GM21723 (cell line): ENCODE measurements around the gene PGM1.
A peak's percentile ranks its signal among the peaks of the same experiment; 100 is the strongest.

Experiments used
- ATAC-seq: cut with Tn5 transposase; IDR thresholded peaks from one replicate; pipeline ENCODE4 v1.9.1; 2021; ENCODE audit warnings: mild to moderate bottlenecking, moderate library complexity; ENCODE audit not compliant: unreplicated experiment

PGM1 gene

DNA sequence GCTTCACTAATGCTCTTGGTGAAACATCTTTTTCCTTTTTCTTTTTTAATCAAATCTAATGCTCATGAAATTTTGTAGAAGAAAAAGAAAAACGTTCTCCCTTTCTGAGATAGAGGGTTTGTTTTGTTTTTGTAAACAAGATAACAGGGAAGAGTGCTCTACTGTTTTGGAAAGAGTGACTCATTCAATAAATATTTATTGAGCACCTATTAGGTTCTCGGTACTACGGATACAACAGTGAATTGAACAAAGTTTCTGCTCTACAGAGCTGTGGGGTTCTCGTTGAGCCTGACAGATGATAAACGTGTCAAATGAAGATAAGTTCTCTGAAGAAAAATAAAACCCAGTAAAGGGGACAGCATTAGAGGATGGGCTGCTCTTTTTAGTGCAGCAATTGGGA, 7.0 kb downstream of the PGM1 start:
- ATAC-seq, result no peak

DNA sequence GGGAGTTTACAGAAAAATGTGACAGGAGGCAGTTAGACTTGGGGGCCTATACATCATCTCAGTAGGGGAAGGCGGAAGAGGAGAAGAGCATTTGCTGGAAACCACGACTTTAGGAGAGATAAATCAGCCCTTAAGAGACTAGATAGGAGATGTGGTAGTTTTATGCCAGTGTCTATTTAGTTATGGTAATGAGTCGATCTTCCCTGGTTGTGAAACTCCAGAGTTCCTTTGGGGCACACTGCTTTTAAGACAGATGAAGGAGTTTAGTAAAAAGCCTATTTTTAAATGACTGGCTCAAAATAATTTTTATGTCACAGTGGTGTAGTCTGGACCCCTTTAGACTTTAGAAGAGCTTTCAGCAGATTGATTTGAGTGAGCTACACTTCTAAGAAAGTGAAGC, 7.8 kb downstream of the PGM1 start:
- no peak for ATAC-seq

DNA sequence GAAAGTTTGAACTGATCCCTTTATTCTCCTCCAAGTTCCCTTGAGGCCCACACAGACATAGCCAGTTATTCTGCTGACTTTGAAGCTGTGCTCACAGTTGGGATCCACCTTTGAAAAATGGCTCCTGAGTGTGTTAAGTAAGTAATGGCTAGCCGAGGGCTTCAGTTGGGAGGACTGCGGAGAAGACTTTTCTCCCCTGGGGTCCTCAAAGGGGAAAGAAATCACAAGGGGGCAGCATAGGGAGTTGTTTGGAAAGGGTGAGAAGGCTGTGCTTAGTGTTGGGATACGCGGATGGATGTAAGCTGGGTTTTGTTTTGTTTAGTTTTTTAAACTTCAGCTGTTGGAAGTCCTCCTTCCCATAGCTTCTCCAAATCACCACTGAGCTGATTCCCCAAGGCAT, 8.3 kb downstream of the PGM1 start:
- ATAC-seq, result no peak

DNA sequence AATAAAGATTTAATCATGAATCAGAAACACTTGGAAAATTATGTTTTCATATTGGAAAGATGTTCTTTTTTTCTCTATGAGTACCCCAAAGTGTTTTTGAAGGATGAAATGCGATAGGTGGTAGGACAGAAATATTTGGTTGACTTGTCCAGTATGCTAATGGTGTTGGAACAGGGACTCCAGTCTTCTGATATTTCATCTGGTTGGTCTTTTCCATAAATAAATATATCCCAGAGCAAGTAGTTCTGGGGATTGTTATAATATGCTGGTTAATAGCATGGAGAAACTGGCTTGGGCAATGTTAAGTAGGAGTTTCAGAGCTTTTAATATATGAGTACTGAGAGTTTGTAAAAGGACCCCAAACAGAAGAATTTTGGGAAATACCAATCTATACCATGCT, 8.7 kb downstream of the PGM1 start:
- ATAC-seq, result no peak

DNA sequence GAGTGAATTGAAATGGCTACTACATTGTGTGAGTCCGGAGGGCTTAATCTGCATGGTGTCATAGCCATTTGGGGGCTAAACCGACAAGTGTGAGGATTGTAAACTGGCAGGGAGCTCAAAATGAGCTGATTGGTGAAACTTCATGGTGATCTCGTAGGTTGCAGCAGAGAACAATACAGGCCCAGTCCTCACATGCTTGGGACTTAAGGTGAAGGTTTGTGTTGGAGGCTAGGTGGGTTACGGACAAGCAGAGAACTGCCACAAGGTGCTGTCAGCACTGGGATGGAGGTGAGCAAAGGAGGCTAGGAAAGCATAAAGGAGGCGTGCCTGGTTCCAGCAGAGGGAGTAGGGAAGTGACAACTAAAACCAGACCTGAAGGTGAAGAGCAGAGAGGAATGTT, 9.4 kb downstream of the PGM1 start:
- no peak for ATAC-seq

DNA sequence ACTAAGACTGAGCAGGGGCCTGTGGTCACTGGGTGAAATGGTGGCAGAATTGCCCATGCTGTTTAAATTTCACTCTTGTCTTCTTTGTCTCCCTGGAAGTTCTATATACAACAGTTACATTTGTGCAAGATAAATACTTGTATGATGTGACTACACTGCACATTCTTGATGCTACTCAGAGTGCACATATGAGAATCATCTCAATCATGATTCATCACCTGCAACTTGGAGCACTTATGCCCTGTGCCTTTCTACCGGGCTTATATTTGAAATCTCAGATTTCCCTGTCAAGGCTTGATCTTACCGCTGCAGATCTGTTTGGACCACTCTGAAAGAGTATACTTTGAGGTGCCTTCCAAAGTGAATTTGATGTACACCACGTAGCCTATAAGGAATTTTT, 10.6 kb downstream of the PGM1 start:
- no peak for ATAC-seq

DNA sequence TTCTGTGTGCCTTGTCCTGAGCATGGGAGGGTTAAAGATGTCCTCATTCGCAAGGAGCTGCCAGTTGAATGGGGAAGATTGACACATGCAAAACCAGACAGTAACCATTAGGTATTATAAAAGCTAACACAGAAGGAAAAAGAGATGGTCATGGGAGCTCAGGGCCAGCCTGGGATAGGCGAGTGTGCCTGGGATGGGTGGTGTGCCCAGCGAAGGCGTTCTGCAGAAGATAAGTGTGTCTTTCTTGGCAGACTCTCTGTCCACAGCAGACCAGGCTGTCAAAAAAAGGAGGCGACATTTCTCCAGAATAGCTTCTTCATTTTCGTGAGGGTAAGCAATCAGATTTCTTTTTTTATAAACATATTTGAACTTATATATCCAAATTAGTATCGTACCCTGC, 14.1 kb downstream of the PGM1 start:
- no peak for ATAC-seq

DNA sequence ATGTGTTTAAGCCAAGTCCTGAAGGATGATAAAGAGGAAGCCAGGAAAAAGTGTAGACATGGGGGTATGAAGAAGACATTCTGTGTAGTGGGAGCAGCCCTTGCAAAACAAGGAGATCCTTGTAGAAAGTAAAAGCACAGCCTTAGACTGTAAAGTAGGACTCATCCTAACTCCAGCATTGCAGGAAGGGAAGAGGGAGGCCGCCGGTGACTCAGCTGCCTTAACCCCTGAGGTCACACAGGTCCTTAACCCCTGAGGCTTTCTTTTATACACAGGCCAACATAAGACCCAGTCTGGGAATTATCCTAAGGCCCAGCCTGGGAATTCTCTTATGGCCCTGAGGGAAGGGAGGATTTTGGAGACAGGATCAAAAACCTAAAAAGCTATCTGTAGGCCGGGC, 18.0 kb downstream of the PGM1 start:
- no peak for ATAC-seq

DNA sequence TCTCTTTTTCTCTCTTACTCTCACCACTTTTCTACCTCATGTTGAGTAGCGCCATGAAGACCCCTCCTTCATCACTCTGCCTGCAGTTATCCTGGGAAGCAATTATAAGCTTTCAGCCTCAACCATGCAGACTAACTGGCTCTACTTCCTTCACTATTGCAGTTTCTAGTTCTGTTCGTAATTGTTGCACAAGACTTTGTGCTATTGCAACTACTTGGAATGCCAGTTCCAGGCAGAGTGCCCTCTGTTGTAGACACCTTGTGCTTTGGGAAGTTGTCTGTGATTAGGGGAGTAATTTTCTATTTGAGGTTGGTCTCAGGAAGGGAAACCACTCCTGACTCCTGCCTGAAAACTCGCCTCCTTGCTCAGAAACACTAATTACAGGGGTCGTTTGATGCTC, 19.4 kb downstream of the PGM1 start:
- ATAC-seq, result no peak

DNA sequence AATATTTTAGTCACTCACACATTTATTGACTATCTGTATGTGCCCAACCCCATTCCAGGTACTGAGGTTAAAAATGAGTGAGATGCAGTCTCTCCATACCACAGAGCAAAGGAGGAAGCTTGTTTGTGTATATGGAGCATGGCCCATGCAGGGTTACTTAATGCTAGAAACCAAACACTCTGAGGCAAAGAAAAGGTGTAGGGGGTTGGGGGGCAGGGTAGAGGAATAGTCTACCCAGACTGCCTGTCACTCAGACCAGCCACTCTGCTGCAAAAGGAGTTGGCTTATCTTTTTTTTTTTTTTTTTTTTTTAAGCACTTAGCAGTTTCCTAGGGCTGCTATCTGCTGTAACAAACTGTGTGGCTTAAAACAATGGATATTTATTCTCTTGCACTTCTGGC, 19.8 kb downstream of the PGM1 start:
- ATAC-seq, result no peak

DNA sequence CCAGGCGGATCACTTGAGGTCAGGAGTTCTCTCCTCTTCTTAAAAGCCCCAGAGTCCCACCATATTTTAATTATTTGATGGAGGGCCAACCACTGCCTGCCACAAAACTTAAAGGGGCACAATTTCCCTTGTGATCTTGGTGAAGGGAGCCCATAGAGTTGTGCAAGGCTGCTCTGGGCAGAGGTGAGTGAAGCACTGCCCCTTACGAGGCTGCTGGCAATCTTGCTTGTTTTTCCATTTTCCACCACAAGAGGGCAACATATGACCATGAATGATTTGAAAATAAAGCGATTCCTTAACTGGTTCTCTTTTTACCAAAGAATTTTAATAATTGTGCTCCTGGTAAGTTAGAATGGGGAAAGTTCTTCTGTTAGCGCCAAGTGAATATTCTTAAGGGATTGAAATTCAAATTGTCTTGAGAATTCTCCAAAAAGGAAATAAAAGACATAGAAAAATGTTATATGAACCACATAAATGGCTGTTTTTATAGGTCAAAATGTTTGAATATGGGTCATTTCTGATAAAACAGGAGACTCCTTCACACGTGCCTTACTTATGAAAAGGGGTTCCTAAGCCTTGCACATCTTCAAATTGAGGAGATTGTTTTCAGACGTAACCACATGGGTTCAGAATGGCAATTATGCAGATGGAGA, 22.7 kb downstream of the PGM1 start:
- ATAC-seq, result peak; percentile 71

DNA sequence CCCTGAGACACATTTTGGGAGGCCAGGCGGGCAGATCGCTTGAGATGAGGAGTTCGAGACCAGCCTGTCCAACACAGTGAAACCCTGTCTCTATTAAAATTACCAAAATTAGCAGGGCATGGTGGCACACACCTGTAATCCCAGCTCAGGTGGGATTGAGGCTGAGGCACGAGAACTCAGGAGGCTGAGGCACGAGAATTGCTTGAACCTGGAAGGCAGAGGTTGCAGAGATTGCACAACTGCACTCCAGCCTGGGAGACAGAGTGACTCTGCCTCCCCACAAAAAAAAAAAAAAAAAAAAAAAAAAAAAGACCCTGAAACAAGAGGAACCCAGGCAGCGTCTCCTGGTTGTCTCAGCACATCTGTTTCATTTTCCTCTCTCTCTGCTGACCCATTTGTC, 24.2 kb downstream of the PGM1 start:
- no peak for ATAC-seq

DNA sequence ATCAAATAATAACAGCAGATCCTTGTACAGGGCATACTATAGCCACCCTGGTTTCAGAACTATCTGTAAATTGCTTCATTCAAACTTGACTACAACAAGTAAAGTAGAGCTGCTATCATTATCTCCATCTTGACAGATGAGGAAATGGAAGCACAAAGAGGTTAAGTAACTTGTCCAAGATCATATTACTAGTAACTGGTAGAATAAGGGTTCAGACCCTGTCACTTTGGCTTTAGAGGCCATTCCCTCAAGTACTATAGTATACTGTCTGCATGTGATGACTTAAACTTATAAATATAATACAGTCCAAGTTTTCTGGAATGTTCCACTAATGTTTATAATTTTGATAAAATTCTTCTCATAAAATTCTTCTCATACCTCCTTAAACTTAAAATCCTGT, 24.8 kb downstream of the PGM1 start:
- no peak for ATAC-seq

DNA sequence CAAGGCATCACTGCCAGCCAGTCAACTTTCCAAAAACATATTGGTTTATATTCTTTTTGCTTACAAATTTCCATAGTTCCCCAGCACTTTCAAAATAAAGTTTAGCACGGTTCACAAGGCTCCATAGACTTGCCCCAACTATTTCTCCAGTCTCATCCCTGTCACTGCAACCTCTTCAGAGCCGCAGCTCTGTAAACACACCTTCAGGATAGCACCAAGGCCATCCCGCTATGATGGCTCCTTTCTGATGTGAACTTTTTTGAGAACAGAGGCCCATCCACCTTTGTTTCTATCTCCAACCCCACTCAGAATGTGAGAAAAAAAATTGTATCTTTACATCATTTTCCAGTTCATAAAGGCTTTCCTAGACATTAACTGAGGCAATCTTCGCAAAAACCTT, 26.3 kb downstream of the PGM1 start:
- no peak for ATAC-seq

DNA sequence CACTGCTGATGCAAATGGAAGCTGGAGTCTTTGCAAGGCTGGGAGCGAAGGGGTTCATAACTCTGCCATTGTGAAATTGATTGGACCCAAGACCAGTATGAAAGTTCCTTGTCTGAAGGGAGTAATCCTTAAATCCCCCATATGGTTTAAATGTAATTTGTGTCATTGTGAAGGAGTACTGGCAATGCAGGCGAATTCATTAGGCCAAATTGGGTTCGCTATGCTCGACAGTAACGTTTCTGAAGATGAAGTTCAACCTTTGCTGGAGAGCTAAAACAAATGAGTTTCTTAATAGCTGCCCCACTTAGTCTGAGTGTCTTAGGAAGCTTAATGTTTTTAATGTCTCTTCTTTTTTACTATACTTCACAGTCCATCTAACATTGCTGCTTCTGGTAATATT, 27.5 kb downstream of the PGM1 start:
- ATAC-seq, result no peak

DNA sequence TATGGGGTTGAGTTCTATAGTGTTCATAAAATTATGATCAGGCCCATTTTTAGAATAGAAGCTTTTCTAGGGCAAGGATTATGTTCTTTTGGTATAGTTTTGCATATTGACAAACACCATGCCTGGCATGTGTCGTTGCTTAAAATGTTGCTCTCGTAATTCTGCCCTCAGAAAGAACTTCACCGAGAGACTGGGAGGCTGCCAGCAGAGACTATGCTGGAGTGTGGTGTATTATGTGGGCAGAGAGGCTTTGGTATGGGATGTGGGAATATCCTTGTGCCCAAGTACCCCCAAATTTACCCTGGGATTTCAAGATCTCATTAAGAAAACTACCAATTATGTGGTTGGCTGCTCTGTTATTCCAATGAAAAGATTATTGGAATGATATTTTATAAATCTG, 27.9 kb downstream of the PGM1 start:
- ATAC-seq, result no peak

DNA sequence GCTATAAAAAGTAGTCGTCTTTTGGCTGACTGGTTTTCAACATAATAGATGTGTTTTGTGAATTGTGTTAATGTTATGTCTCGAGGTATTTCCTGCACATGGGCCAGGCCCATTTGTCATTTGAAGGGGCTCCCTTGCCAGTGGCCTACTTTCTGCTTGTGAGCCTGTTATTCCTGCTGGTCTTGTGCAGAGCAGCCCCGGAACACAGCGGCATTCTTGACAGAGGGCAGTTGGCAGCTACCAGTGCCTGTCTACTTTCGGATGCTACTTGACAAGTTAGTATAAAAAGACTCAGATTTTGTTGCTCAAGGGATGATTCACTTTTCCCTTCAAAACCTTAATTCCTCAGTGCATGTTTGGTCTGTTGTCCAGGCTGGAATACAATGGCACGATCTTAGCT, 28.5 kb downstream of the PGM1 start:
- ATAC-seq, result no peak

DNA sequence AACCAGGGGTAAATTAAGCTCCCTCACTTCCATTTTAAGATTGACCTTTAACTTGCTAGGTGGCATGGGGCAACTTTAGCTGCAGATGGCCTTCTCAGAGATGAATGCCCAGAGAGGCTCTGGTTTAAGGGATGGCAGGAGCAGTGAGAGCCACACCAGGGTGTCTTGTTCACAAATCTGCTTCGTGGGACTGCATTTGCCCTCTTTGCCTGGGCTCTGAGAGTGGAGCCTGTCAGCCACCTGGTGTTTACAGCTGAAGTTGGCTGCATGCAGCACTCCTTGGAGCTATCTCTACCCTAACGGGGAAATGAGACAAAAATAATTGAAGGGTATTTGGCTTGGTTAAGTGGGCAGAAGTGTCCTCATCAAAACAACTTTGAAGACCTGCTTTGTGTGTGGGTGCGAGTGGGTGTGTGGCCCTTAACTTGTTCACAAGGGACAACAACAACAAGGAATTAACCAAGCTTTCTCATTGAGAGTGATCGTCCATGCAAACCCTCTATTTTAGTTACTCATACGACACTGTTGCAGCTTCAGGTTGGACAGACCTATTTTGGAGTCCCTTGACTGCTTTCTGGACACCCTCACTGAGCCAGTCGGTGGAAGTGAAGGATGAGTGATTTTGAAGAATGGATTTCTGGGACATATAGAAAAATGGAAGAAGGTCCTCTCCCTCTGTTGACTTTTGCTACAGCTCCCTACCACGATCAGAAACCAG, 29.8 kb downstream of the PGM1 start:
- peak; percentile 75 for ATAC-seq

DNA sequence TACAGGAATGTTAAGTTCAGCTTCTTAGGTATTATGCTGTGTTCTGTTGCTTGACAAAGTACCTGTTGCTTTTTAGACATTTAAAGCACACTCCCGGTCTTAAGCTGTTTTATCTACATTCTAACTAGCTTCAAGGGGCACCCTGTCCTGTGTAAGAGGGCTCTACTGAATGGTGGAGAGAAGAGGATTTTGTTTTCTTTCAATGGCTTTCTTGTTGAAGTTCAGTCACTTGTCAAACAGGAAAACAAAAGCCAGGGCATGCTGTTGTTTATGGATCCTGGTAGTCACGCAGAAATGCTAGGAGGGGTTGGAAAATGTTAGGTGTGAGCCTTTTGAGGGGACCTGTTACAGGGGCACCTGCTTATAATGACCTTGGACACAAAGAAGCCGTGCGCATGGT, 30.7 kb downstream of the PGM1 start:
- no peak for ATAC-seq

DNA sequence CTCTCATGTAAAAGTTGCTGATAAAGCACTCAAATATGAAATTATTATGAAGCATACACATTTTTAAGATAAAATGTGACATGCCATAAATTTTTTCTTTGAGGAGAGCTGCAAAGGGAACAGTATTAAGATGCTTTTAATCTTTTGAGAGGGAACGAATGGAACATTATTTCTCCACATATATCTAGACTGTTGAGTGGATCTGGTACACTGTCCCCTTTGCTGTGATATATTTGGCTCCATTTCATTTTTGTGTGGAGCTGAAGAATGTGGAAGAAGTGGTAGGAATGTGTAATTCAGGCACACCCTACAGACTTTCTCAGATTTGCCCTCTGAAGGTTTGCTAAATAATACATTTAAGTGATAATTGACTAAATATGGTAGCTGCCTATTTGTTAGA, 31.7 kb downstream of the PGM1 start:
- no peak for ATAC-seq

DNA sequence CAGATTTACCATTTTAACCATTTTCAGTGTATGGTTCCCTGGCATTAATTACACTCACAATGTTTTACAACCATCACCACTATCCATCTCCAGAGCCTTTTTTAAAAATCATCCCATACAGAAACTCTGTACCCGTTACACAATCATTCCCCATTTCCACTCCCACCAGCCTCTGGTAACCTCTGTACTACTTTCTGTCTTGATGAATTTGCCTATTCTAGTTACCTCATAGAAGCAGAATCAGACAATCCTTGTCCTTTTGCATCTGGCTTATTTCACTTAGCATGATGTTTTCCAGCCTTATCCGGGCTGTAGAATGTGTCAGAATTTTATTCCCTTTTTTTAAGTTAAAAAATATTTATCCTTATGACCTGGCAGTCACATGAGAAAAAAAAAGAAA, 33.0 kb downstream of the PGM1 start:
- ATAC-seq, result no peak

DNA sequence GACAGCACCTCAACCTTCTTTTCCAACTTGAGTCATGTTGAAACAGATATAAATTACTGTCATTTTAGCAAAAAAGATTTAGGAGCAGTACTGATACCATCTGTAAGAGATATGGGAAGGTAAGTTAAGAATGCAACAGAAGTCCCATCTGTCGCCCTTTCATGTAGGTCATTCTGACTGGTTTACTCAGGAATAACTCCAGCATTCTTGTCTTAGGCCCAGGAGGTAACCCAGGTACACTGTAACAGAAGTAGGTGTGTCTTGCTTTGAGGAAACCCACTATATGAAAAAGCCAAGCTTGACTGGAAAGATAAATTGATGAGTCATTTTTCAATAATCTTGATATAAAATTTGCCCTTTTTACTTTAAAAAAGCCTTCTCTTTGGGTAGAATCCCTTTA, 35.4 kb downstream of the PGM1 start:
- no peak for ATAC-seq

DNA sequence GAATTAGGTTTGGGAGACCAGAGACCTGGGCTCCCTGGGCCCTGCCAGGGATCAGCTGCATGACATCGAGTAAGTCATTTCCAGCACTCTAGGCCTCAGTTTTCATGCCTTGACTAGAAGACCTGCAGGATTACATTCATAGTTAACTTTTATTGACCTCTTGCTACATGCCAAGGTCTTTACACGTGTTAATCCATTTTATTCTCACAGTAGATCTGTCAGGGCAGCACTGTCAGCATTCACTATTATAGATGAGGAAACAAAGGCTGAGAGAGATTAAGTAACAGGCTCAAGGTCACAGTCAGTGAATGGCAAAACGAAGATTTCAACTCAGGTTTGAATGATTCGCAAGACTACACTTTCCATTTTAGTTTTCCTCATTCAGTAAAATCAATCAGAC, 37.0 kb downstream of the PGM1 start:
- ATAC-seq, result no peak
